Duodenal mucosa (tissue), 2 donors: Measurements from ENCODE around the gene ZXDC.

Experiments used
- H3K27ac ChIP-seq: one replicate; pipeline ENCODE4 v1.7.0; 2013; ENCODE audit warnings: low read depth, low read length
- H3K27me3 ChIP-seq, 2 donors: one replicate each; pipeline ENCODE4 v1.7.0; 2013; ENCODE audit warnings: low read length in 2 of 2, control low read depth in 1 of 2; ENCODE audit not compliant: insufficient read depth in 2 of 2, control insufficient read depth in 1 of 2
- H3K36me3 ChIP-seq, 2 donors: one replicate each; pipeline ENCODE4 v1.7.0; 2013; ENCODE audit warnings: low read length in 2 of 2, control low read depth in 1 of 2; ENCODE audit not compliant: insufficient read depth in 2 of 2, control insufficient read depth in 1 of 2
- H3K4me1 ChIP-seq, 2 donors: one replicate each; pipeline ENCODE4 v1.7.0; 2013; ENCODE audit warnings: low read length in 2 of 2, control low read depth in 1 of 2; ENCODE audit not compliant: insufficient read depth in 2 of 2, control insufficient read depth in 1 of 2
- H3K4me3 ChIP-seq, 2 donors: one replicate each; pipeline ENCODE4 v1.7.0; 2013; ENCODE audit warnings: low read length in 2 of 2, low read depth in 1 of 2
- H3K9ac ChIP-seq, 2 donors: one replicate each; pipeline ENCODE4 v1.7.0; 2013; ENCODE audit warnings: low read length in 2 of 2, low read depth in 1 of 2
- H3K9me3 ChIP-seq, 2 donors: one replicate each; pipeline ENCODE4 v1.7.0; 2013; ENCODE audit warnings: low read length in 2 of 2, control low read depth in 1 of 2; ENCODE audit not compliant: control insufficient read depth in 1 of 2

Gene ZXDC

GRCh38 chr3:126406389-126407296, 69.0 kb downstream of the ZXDC start:
- no peaks in the 10 kb centered on the region for H3K36me3 ChIP-seq
- no peaks in the 10 kb centered on the region for H3K27me3 ChIP-seq

GRCh38 chr3:126402666-126403302, 72.9 kb downstream of the ZXDC start:
- H3K27me3 ChIP-seq: no peaks in the 10 kb centered on the region
- no peak overlapping the region for H3K9ac ChIP-seq
- no peaks in the 10 kb centered on the region for H3K36me3 ChIP-seq
- no peaks in the 10 kb centered on the region for H3K9me3 ChIP-seq
- H3K4me3 ChIP-seq: no peak overlapping the region
- no peaks in the 10 kb centered on the region for H3K4me1 ChIP-seq
- no peak overlapping the region for H3K27ac ChIP-seq

More at GRCh38 chr3:126406389-126407296, 69.0 kb downstream of the ZXDC start:
- H3K4me3 ChIP-seq: no peak overlapping the region
- no peak overlapping the region for H3K9ac ChIP-seq
- H3K9me3 ChIP-seq: no peaks in the 10 kb centered on the region
- no peaks in the 10 kb centered on the region for H3K4me1 ChIP-seq
- H3K27ac ChIP-seq: no peak overlapping the region

GRCh38 chr3:126402178-126402577, 73.5 kb downstream of the ZXDC start:
- Histone ChIP-seq H3K4me3 (no peak overlapping the region), H3K27ac (no peak overlapping the region), H3K27me3 (no peaks in the 10 kb centered on the region), H3K9me3 (no peaks in the 10 kb centered on the region), H3K9ac (no peak overlapping the region), H3K4me1 (no peaks in the 10 kb centered on the region), H3K36me3 (no peaks in the 10 kb centered on the region)

- H3K27ac ChIP-seq: no peak overlapping the region
- H3K27me3 ChIP-seq: no peaks in the 10 kb centered on the region
- H3K9me3 ChIP-seq: no peaks in the 10 kb centered on the region
- H3K4me1 ChIP-seq: no peaks in the 10 kb centered on the region
- H3K36me3 ChIP-seq: no peaks in the 10 kb centered on the region
- H3K9ac ChIP-seq: no peak overlapping the region
- no peak overlapping the region for H3K4me3 ChIP-seq
Observed at GRCh38 chr3:126401611-126402160, 74.0 kb downstream of the ZXDC start.

GRCh38 chr3:126399756-126400155, 75.9 kb downstream of the ZXDC start:
- H3K27ac ChIP-seq: no peak overlapping the region
- H3K9me3 ChIP-seq: no peaks in the 10 kb centered on the region
- H3K9ac ChIP-seq: no peak overlapping the region
- H3K4me3 ChIP-seq: no peak overlapping the region
- H3K36me3 ChIP-seq: no peaks in the 10 kb centered on the region
- peaks cover 0 to 4% of the 10 kb centered on the region in 2 donors for H3K27me3 ChIP-seq
- H3K4me1 ChIP-seq: no peaks in the 10 kb centered on the region

GRCh38 chr3:126399351-126399735, 76.3 kb downstream of the ZXDC start:
- Histone ChIP-seq H3K9ac (no peak overlapping the region), H3K4me3 (no peak overlapping the region), H3K36me3 (no peaks in the 10 kb centered on the region), H3K9me3 (no peaks in the 10 kb centered on the region), H3K4me1 (no peaks in the 10 kb centered on the region), H3K27me3 (peaks cover 2 to 6% of the 10 kb centered on the region in 2 donors), H3K27ac (no peak overlapping the region)

GRCh38 chr3:126398423-126399350, 77.0 kb downstream of the ZXDC start:
- Histone ChIP-seq H3K27ac (no peak overlapping the region), H3K4me1 (no peaks in the 10 kb centered on the region), H3K9ac (no peak overlapping the region), H3K27me3 (peaks cover 8 to 12% of the 10 kb centered on the region in 2 donors), H3K4me3 (no peak overlapping the region), H3K36me3 (no peaks in the 10 kb centered on the region), H3K9me3 (no peaks in the 10 kb centered on the region)

GRCh38 chr3:126397610-126398422, 77.9 kb downstream of the ZXDC start:
- no peak overlapping the region for H3K4me3 ChIP-seq
- no peaks in the 10 kb centered on the region for H3K9me3 ChIP-seq
- H3K36me3 ChIP-seq: no peaks in the 10 kb centered on the region
- no peak overlapping the region for H3K27ac ChIP-seq
- peaks cover 12 to 14% of the 10 kb centered on the region in 2 donors for H3K27me3 ChIP-seq
- no peaks in the 10 kb centered on the region for H3K4me1 ChIP-seq
- H3K9ac ChIP-seq: no peak overlapping the region

GRCh38 chr3:126396536-126396935, 79.2 kb downstream of the ZXDC start:
- no peak overlapping the region for H3K9ac ChIP-seq
- no peak overlapping the region for H3K27ac ChIP-seq
- H3K4me1 ChIP-seq: no peaks in the 10 kb centered on the region
- peaks cover 16 to 18% of the 10 kb centered on the region in 2 donors for H3K27me3 ChIP-seq
- no peak overlapping the region for H3K4me3 ChIP-seq
- H3K36me3 ChIP-seq: no peaks in the 10 kb centered on the region
- no peaks in the 10 kb centered on the region for H3K9me3 ChIP-seq
